NCI-H510A (cell line): ENCODE measurements around the gene CXXC5.
"Not testable (repeated sequence)": the region's sequence is repeated elsewhere in the genome, so short reads cannot be mapped to it uniquely, and the experiment has no call there.

Source experiments
- DNase-seq: peaks from one replicate; lab custom pipeline; 2025; lab: John Stamatoyannopoulos, UW

CXXC5 gene

DNA sequence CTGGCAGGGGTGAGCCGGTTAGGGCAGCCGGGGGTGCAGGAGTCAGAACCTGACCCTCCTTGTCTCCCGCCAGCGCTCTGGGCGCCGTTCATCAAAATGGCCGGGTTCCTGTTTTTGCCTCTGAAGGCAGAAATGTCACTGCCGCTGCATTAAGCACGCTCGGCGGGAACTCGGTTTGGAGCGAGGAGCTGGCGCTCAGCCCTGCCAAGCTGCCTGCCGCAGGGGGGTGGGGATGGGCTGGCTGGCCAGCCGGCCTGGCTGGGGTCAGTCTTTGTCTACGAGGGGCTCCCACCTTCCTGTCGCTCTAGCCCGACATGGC lies 63.7 kb downstream of the CXXC5 start:
- no peak for DNase-seq

DNA sequence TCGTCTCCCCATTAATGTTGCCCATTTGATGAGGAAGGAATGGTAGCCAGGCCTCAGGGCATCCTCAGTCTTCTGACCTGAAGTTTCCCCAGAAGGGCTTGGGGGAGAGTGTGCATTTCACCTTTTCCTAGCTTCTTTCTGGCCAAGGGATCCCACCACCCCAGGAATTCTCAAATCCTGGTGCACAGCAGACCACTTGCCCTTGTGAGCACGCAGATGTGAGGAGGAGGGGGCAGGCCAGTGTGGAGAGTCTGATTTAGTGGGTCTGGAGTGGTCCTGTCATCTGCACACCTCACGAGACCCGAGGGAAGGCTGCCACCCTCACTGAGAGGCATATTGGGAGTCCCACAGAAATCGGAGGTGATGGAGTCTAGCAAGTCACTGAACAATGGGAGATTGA lies 64.3 kb downstream of the CXXC5 start:
- DNase-seq = no peak

- DNase-seq = not testable (repeated sequence)
Observed at GRCh38 chr5:139713898-139714297, 65.7 kb downstream of the CXXC5 start.

DNA sequence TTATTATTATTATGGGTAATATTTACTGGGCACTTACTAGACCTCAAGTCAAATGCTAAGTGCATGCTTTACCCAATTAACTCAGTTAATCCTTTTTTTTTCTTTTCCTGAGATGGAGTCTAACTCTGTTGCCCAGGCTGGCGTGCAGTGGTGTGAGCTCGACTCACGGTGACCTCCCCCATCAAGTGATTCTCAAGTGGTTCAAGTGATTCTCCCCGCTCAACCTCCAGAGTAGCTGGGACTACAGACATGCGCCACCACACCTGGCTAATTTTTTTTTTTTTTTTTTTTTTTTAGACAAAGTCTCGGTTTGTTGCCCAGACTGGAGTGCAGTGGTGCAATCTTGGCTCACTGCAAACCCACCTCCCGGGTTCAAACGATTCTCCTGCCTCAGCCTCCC lies 69.1 kb downstream of the CXXC5 start:
- DNase-seq = no peak

- DNase-seq = not testable (repeated sequence)
Observed at GRCh38 chr5:139718403-139718802, 70.3 kb downstream of the CXXC5 start.

DNA sequence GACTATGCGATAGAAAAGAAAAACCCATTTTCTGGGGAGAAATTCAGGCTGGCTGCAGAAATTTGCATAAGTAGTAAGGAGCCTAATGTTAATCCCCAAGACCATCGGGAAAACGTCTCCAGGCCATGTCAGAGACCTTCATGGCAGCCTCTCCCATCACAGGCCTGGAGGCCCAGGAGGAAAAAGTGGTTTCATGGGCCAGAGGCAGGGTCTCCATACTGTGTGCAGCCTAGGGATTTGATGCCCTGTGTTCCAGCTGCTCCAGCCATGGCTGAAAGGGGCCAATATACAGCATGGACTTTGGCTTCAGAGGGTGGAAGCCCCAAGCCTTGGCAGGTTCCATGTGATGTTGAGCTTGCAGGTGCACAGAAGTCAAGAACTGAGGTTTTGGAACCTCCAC lies 71.8 kb downstream of the CXXC5 start:
- DNase-seq = not testable (repeated sequence)

DNA sequence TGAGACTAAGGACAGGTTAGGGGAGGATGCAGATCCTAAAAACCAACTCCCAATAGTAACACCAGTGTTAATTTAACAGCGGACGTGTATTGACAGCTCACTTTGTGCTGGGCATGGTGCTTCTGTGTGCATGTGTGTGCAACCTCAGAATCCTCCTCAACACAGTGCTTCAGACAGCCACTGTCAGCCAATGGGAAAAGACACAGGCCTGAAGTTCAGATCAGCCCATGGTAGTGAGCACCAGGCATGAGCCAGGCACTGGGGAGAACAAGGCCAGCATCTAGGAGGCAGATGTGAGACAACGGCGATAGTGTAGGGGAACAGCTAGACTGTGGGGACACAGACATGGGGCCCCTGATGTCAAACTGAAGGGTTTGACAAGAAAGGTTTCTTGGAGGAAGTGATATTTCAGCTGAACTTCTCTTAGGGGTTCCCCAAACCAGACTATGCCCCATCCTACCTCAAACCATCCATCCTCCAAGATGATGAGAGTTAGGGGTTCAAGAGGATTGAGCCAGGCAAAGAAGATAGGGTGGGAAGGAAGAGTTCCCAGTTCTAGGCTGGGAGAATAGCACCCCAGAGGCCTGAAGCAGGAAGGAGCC lies 75.9 kb downstream of the CXXC5 start:
- no peak for DNase-seq

DNA sequence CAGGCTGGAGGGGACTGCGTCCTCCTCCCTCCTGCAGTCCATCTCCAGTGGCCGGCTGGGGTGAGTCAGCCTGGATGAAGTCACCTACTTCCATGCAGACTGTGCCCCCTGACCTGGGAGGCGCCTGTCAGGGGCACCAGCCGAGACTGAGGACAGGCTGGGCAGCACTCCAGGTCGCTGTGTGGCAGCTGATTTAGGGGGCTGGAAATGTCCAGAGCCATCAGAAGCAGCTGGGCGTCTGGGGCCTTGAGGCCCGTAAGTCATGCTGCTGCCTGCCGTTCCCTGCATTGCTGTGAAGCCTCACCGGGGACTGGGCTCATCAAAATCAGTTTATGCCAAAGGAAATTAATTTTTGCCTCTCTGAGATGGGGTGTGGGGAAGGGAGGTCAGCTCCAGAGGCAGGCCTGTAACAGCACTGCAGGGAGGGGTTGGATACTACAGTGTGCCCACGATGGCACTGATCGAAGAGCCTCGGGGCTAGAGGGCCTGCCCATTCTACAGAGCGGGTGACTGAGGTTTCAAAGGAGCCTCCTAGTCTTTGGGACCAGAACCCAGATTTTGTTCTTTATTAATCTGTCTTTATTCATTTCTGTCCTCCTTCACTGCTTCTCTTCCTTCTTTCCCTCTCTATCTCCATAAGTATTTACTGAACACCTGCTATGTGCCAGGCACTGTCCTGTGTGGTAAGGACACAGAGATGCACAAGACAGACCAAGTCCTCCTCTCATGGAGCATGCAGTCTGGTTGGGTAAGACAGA lies 77.1 kb downstream of the CXXC5 start:
- no peak for DNase-seq

DNA sequence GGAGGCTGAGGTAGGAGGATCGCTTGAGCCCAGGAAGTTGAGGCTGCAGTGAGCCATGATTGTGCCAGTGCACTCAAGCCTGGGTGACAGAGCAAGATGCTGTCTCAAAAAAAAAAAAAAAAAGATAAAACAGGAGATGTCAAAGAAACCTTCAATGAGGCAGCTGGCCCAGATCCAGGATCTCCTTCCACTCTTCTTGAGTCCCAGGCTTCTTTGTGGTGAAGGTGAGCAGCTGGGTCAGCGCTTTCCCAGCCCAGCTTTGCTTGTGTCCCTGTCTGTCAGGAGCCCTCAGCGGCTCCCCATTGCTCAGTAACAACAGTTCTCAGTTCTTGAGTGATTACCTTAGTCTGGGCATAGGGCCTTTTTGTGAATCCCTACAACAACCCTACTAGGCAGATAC lies 78.1 kb downstream of the CXXC5 start:
- no peak for DNase-seq

- DNase-seq = not testable (repeated sequence)
Observed at GRCh38 chr5:139727615-139728014, 79.5 kb downstream of the CXXC5 start.

DNA sequence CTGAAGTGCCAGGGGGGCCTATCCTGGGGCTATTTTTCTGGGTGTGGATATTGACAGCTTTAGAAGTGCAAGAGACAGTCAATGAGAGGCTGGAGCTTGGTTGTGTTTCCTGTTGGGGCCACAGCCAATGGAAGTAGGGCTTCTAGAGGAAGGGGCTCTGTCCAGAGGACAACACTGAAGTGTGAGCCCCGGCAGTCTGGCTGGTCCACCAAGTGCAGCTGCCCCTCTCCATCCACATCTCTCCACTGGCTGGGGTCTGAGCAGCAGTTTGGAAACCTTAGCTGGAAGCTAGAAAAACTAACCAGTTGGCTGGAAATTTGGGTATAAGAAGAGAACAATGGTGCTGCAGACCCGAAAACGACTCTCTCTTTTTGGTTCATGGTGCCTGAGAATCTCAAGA lies 83.1 kb downstream of the CXXC5 start:
- DNase-seq = no peak

DNA sequence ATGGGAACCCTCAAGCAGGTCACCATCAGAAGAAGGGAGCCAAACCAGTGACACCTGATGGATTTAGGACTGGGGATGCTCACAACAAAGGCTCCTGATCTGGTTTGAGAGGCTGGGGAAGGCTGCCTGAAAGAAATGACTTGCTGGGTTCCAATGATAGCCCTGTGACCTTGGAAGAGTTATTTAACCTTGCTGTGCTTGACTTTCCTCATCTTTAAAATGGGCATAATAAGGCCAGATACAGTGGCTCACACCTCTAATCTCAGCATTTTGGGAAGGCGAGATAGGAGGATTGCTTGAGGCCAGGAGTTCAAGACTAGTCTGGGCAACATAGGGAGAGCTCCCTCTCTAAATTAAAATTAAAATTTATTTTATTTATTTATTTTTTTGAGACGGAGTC lies 83.9 kb downstream of the CXXC5 start:
- DNase-seq = no peak

DNA sequence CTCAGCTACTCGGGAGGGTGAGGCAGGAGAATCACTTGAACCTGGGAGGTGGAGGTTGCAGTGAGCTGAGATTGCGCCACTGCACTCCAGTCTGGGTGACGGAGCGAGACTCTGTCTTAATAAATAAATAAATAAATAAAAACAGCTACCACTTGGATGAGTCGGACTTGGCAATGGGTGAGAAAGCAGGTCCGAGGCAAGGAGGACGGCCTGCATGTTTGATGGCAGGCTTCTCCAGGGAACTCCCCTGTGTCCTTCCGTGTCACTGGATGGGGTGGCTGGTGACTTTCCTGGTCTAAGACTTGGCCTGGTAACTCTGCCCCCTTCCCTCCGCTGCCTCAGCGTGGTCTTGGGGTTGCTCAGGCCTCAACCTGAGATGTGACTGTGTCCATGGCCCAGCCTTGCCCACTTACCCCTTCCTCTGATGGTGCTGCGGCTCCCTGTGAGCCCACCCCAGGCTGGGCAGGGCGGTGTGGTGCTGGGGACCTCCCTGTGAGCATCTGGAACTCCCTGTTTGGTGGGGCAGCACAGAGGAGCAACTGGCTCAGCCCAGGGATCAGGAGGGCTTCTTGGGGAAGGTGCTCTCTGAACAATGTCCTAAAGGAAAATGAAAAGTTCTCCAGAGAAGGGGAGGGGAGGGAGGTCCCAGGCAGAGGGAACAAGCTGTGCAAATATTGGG lies 85.0 kb downstream of the CXXC5 start:
- no peak for DNase-seq
